Vagina (tissue), 2 donors: ENCODE data around the gene USP40.

Source experiments
- CTCF ChIP-seq, 3 experiments: fragments of 450-650 bp in 2 of 3; fragments of 200-600 bp in 1 of 3; sonication (generic) in 1 of 3; IDR thresholded peaks; one replicate each; pipeline ENCODE4 v1.5.1; 2017 to 2019; ENCODE audit warnings: antibody characterized with exemption in 3 of 3, mild to moderate bottlenecking in 2 of 3, moderate library complexity in 2 of 3
- POLR2A ChIP-seq, 2 donors: fragments of 450-650 bp; IDR thresholded peaks; one replicate each; pipeline ENCODE4 v1.6.1; 2017; ENCODE audit warnings: antibody characterized with exemption in 2 of 2, mild to moderate bottlenecking in 2 of 2, moderate library complexity in 2 of 2

GRCh38 chr2:233449081-233449901 lies 117.3 kb downstream of the USP40 start:
- TF ChIP-seq POLR2A (IDR thresholded peaks at IDR 0.05) (no peak), CTCF (IDR thresholded peaks at IDR 0.05) (no peak)
